HEK293 (cell line): Measurements from ENCODE around the gene SH3BP1.

Experiments used
- CTCF ChIA-PET: fragments of 350-600 bp; formaldehyde crosslinking; extraction: SDS; loops from one replicate; lab custom pipeline; 2021; ENCODE audit warnings: antibody characterized with exemption; lab: Yijun Ruan, JAX
- POLR2A ChIA-PET: fragments of 300-600 bp; formaldehyde crosslinking; extraction: SDS; loops from one replicate; lab custom pipeline; 2020; ENCODE audit warnings: antibody characterized with exemption, inconsistent platforms; lab: Yijun Ruan, JAX
- H3K27ac ChIP-seq: fragments of 200-500 bp; sonication (Bioruptor generic); 2 replicates; pipeline ENCODE4 v1.5.1; 2014; ENCODE audit warnings: low read depth, low read length, control low read depth, inconsistent platforms; ENCODE audit errors: extremely low read depth
- H3K36me3 ChIP-seq, 2 experiments: fragments of 200-500 bp in 1 of 2; sonication (Bioruptor generic) in 1 of 2; 1 replicate in 1 of 2; 2 replicates in 1 of 2; pipeline ENCODE4 v1.5.1; 2014 to 2017; ENCODE audit warnings: inconsistent platforms in 2 of 2, low read length in 2 of 2; ENCODE audit not compliant: control insufficient read depth in 2 of 2, insufficient read depth in 1 of 2
- H3K4me1 ChIP-seq: fragments of 200-500 bp; sonication (Bioruptor generic); 2 replicates; pipeline ENCODE4 v1.5.1; 2014; ENCODE audit warnings: mild to moderate bottlenecking, low read length, inconsistent platforms; ENCODE audit not compliant: control insufficient read depth, insufficient read depth
- H3K4me3 ChIP-seq: 2 replicates; pipeline ENCODE4 v1.5.1; 2011; ENCODE audit warnings: low read depth, mild to moderate bottlenecking, control low read depth, low read length, moderate library complexity
- H3K9me3 ChIP-seq: fragments of 200-500 bp; sonication (Bioruptor generic); 2 replicates; pipeline ENCODE4 v1.5.1; 2014; ENCODE audit warnings: low read depth, low read length, inconsistent platforms; ENCODE audit not compliant: control insufficient read depth, insufficient read depth
- BCL11B ChIP-seq: fragments of 450-650 bp; formaldehyde crosslinking; IDR thresholded peaks from 2 replicates; pipeline ENCODE4 v1.5.1; 2016; ENCODE audit warnings: low read depth, missing biosample characterization, missing genetic modification characterization
- GLIS1 ChIP-seq: fragments of 450-650 bp; formaldehyde crosslinking; IDR thresholded peaks from 2 replicates; pipeline ENCODE4 v1.5.1; 2016; ENCODE audit warnings: missing biosample characterization, missing genetic modification characterization
- HOXD13 ChIP-seq: sonication (generic); formaldehyde crosslinking; IDR thresholded peaks from 2 replicates; pipeline ENCODE4 v1.8.0; 2022; ENCODE audit warnings: missing genetic modification reagents, borderline replicate concordance
- SALL2 ChIP-seq: fragments of 450-650 bp; formaldehyde crosslinking; IDR thresholded peaks from 2 replicates; pipeline ENCODE4 v1.5.0; 2017; ENCODE audit warnings: missing biosample characterization, mild to moderate bottlenecking, missing genetic modification characterization, borderline replicate concordance
- SP3 ChIP-seq: fragments of 450-650 bp; formaldehyde crosslinking; IDR thresholded peaks from 2 replicates; pipeline ENCODE4 v1.5.1; 2016; ENCODE audit warnings: missing biosample characterization, missing genetic modification characterization
- WT1 ChIP-seq: fragments of 450-650 bp; formaldehyde crosslinking; IDR thresholded peaks from 2 replicates; pipeline ENCODE4 v1.5.1; 2016; ENCODE audit warnings: missing biosample characterization, missing genetic modification characterization
- ZFP69B ChIP-seq: fragments of 450-650 bp; formaldehyde crosslinking; IDR thresholded peaks from 2 replicates; pipeline ENCODE4 v1.5.1; 2016; ENCODE audit warnings: missing biosample characterization, missing genetic modification characterization
- ZNF155 ChIP-seq: fragments of 450-650 bp; formaldehyde crosslinking; IDR thresholded peaks from 2 replicates; pipeline ENCODE4 v1.5.1; 2016; ENCODE audit warnings: missing biosample characterization, missing genetic modification characterization
- ZNF202 ChIP-seq: fragments of 450-650 bp; formaldehyde crosslinking; IDR thresholded peaks from 2 replicates; pipeline ENCODE4 v1.5.1; 2016; ENCODE audit warnings: missing biosample characterization, missing genetic modification characterization, borderline replicate concordance
- ZNF335 ChIP-seq: fragments of 450-650 bp; formaldehyde crosslinking; conservative IDR thresholded peaks from 2 replicates; pipeline ENCODE4 v1.5.1; 2016; ENCODE audit warnings: missing biosample characterization, missing genetic modification characterization
- ZNF555 ChIP-seq: fragments of 450-650 bp; formaldehyde crosslinking; conservative IDR thresholded peaks from 2 replicates; pipeline ENCODE4 v1.5.1; 2017; ENCODE audit warnings: missing biosample characterization, mild to moderate bottlenecking, missing genetic modification characterization, inconsistent platforms
- TF ChIP-seq, protein P1 (sequence below): fragments of 450-650 bp; formaldehyde crosslinking; IDR thresholded peaks from 2 replicates; pipeline ENCODE4 v1.5.1; 2016; ENCODE audit warnings: missing biosample characterization, missing genetic modification characterization
- TF ChIP-seq, protein P2 (sequence below): fragments of 450-650 bp; formaldehyde crosslinking; IDR thresholded peaks from 2 replicates; pipeline ENCODE4 v1.5.1; 2016; ENCODE audit warnings: missing biosample characterization, missing genetic modification characterization
- TF ChIP-seq, protein P3 (sequence below): sonication (generic); formaldehyde crosslinking; IDR thresholded peaks from 2 replicates; pipeline ENCODE4 v1.8.1; 2022; ENCODE audit warnings: mild to moderate bottlenecking, moderate library complexity, missing genetic modification reagents
- TF ChIP-seq, protein P4 (sequence below): fragments of 450-650 bp; formaldehyde crosslinking; IDR thresholded peaks from 2 replicates; pipeline ENCODE4 v1.5.1; 2016; ENCODE audit warnings: missing biosample characterization, missing genetic modification characterization
- TF ChIP-seq, protein P5 (sequence below): fragments of 450-650 bp; formaldehyde crosslinking; IDR thresholded peaks from 2 replicates; pipeline ENCODE4 v1.5.1; 2017; ENCODE audit warnings: missing biosample characterization, missing genetic modification characterization
- TF ChIP-seq, protein P6 (sequence below): fragments of 450-650 bp; formaldehyde crosslinking; IDR thresholded peaks from 2 replicates; pipeline ENCODE4 v1.5.1; 2017; ENCODE audit warnings: missing biosample characterization, missing genetic modification characterization
- TF ChIP-seq, protein P7 (sequence below): fragments of 450-650 bp; formaldehyde crosslinking; IDR thresholded peaks from 2 replicates; pipeline ENCODE4 v1.5.1; 2016; ENCODE audit warnings: missing biosample characterization, missing genetic modification characterization, borderline replicate concordance

Gene SH3BP1

DNA sequence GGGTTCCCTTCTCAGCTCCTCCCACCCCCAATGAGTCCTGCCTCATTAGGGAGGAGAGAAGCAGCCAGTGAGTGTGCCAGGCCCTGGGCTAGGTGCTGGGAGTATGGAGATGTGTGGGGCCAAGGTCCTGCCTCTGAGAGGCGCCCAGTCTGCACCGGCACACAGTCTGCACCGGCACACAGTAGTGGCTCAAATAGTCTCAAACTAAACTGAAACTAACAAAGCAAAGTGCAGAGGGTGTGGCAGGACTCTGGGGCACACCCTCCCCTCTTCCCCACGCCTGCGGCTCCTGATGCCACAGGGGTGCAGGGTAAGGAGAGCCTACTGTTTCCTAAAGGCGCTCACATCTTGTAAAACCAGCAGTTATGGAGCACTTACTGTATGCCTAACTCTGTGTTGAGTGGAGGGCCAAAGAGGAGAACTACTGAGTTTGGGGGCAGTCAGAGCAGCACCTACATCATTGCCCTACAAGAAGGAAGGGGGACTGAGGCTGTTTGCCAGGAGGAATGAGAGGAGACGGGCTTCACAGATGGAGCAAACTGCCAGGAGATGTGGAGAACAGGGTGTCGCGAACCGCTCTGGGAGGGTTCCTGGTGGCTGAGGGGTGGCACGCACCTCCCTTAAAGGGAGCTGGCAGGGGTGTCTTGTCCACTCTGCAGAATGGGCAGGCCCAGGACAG, 939 bp upstream of the SH3BP1 start (continued):
- TF ChIP-seq, protein P1, sequence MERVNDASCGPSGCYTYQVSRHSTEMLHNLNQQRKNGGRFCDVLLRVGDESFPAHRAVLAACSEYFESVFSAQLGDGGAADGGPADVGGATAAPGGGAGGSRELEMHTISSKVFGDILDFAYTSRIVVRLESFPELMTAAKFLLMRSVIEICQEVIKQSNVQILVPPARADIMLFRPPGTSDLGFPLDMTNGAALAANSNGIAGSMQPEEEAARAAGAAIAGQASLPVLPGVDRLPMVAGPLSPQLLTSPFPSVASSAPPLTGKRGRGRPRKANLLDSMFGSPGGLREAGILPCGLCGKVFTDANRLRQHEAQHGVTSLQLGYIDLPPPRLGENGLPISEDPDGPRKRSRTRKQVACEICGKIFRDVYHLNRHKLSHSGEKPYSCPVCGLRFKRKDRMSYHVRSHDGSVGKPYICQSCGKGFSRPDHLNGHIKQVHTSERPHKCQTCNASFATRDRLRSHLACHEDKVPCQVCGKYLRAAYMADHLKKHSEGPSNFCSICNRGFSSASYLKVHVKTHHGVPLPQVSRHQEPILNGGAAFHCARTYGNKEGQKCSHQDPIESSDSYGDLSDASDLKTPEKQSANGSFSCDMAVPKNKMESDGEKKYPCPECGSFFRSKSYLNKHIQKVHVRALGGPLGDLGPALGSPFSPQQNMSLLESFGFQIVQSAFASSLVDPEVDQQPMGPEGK (tag by site-specific recombination) = peak; percentile 20; the same call in 1 of the 2 replicates
- TF ChIP-seq ZFP69B (tag by site-specific recombination) = 0 out of 2 replicates have a peak, but pooled peaks have one; percentile 11
- TF ChIP-seq HOXD13 (CRISPR knock-in tag) = no peak
- TF ChIP-seq SALL2 = no peak
- TF ChIP-seq WT1 (tag by site-specific recombination) = 0 out of 2 replicates have a peak, but pooled peaks have one; percentile 12

DNA sequence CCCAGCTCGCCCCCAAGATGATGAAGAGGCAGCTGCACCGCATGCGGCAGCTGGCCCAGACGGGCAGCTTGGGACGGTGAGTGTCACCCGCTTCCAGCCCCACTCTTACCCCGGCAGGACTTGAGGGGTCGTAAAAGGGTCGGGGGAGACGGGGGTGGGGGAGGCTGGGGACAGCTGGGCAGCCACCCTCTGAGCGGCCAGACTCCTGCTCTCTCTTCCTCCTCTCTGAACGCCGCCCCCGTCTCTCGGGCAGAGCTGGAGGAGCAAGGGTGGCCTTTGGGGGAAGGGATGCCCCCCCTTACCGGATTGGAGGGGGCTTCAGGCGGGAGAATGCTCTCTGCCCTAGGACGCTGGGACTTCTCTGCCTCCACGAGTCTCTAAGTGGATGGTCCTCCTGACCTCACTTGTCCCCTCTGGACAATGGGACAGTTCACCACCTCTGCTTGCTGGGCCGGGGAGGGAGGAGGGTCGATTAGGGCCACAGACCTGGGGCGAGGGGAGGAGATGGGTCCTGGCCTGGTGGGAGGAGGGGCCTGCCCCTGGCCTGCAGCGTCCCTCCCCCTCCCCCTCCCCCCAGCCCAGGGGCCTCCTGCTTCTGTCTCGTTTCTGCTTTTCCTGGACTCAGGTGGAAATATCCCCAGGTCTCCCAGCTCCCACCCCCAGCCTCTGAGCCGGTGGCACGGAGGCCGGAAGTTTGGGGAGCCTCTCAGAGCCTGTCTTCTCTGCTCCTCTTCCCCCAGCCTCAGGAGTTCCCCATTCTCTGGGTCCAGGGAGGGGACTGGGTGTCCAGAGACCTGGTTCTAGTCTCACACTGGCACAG, 512 bp downstream of the SH3BP1 start:
- ChIA-PET POLR2A (interaction anchor here (0.6 to 11.0 kb wide), 7 partner anchors 9 to 944 kb away, joined by 3 to 80 read pairs (median 3); partner anchors contain the start of genes GCAT, GGA1 and PDXP), CTCF (interaction anchor here (0.7 to 17.0 kb wide), 8 partner anchors 9 to 1126 kb away, joined by 3 to 353 read pairs (median 5); partner anchors contain the start of genes GGA1, LGALS1 and NOL12)
- H3K4me3 ChIP-seq = peak overlapping the region; percentile 58
- H3K9me3 ChIP-seq = no peaks in the 10 kb centered on the region
- H3K4me1 ChIP-seq = peaks cover 8% of the 10 kb centered on the region; the same call in 1 of the 2 replicates
- H3K36me3 ChIP-seq = peaks cover 0 to 40% of the 10 kb centered on the region in 2 experiments; a peak in 1 of 3 replicates
- H3K27ac ChIP-seq = peak overlapping the region; percentile 52; the same call in 1 of the 2 replicates
- TF ChIP-seq BCL11B (tag by site-specific recombination) (0 out of 2 replicates have a peak, but pooled peaks have one; percentile 28), ZNF202 (tag by site-specific recombination) (no peak), SP3 (tag by site-specific recombination) (peak; percentile 20; the same call in 1 of the 2 replicates), ZNF335 (tag by site-specific recombination) (0 out of 2 replicates have a peak, but pooled peaks have one; percentile 16), ZNF555 (tag by site-specific recombination) (no peak), GLIS1 (tag by site-specific recombination) (no peak), ZNF155 (tag by site-specific recombination) (no peak)
- TF ChIP-seq, protein P2, sequence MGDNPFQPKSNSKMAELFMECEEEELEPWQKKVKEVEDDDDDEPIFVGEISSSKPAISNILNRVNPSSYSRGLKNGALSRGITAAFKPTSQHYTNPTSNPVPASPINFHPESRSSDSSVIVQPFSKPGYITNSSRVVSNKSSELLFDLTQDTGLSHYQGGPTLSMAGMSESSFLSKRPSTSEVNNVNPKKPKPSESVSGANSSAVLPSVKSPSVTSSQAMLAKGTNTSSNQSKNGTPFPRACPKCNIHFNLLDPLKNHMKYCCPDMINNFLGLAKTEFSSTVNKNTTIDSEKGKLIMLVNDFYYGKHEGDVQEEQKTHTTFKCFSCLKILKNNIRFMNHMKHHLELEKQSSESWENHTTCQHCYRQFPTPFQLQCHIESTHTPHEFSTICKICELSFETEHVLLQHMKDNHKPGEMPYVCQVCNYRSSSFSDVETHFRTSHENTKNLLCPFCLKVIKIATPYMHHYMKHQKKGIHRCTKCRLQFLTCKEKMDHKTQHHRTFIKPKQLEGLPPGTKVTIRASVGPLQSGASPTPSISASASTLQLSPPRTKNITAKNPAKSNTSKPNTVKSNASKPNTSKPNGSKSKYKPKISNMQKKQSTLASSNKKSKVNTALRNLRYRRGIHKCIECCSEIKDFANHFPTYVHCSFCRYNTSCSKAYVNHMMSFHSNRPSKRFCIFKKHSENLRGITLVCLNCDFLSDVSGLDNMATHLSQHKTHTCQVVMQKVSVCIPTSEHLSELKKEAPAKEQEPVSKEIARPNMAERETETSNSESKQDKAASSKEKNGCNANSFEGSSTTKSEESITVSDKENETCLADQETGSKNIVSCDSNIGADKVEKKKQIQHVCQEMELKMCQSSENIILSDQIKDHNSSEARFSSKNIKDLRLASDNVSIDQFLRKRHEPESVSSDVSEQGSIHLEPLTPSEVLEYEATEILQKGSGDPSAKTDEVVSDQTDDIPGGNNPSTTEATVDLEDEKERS (tag by site-specific recombination) = no peak
- TF ChIP-seq, protein P3, sequence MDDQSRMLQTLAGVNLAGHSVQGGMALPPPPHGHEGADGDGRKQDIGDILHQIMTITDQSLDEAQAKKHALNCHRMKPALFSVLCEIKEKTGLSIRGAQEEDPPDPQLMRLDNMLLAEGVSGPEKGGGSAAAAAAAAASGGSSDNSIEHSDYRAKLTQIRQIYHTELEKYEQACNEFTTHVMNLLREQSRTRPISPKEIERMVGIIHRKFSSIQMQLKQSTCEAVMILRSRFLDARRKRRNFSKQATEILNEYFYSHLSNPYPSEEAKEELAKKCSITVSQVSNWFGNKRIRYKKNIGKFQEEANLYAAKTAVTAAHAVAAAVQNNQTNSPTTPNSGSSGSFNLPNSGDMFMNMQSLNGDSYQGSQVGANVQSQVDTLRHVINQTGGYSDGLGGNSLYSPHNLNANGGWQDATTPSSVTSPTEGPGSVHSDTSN (CRISPR knock-in tag) = no peak
- TF ChIP-seq, protein P4, sequence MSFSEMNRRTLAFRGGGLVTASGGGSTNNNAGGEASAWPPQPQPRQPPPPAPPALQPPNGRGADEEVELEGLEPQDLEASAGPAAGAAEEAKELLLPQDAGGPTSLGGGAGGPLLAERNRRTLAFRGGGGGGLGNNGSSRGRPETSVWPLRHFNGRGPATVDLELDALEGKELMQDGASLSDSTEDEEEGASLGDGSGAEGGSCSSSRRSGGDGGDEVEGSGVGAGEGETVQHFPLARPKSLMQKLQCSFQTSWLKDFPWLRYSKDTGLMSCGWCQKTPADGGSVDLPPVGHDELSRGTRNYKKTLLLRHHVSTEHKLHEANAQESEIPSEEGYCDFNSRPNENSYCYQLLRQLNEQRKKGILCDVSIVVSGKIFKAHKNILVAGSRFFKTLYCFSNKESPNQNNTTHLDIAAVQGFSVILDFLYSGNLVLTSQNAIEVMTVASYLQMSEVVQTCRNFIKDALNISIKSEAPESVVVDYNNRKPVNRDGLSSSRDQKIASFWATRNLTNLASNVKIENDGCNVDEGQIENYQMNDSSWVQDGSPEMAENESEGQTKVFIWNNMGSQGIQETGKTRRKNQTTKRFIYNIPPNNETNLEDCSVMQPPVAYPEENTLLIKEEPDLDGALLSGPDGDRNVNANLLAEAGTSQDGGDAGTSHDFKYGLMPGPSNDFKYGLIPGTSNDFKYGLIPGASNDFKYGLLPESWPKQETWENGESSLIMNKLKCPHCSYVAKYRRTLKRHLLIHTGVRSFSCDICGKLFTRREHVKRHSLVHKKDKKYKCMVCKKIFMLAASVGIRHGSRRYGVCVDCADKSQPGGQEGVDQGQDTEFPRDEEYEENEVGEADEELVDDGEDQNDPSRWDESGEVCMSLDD = peak; percentile 25; the same call in 1 of the 2 replicates
- TF ChIP-seq, protein P5, sequence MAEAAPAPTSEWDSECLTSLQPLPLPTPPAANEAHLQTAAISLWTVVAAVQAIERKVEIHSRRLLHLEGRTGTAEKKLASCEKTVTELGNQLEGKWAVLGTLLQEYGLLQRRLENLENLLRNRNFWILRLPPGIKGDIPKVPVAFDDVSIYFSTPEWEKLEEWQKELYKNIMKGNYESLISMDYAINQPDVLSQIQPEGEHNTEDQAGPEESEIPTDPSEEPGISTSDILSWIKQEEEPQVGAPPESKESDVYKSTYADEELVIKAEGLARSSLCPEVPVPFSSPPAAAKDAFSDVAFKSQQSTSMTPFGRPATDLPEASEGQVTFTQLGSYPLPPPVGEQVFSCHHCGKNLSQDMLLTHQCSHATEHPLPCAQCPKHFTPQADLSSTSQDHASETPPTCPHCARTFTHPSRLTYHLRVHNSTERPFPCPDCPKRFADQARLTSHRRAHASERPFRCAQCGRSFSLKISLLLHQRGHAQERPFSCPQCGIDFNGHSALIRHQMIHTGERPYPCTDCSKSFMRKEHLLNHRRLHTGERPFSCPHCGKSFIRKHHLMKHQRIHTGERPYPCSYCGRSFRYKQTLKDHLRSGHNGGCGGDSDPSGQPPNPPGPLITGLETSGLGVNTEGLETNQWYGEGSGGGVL = peak; percentile 61
- TF ChIP-seq, protein P6, sequence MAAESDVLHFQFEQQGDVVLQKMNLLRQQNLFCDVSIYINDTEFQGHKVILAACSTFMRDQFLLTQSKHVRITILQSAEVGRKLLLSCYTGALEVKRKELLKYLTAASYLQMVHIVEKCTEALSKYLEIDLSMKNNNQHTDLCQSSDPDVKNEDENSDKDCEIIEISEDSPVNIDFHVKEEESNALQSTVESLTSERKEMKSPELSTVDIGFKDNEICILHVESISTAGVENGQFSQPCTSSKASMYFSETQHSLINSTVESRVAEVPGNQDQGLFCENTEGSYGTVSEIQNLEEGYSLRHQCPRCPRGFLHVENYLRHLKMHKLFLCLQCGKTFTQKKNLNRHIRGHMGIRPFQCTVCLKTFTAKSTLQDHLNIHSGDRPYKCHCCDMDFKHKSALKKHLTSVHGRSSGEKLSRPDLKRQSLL = no peak
- TF ChIP-seq, protein P7, sequence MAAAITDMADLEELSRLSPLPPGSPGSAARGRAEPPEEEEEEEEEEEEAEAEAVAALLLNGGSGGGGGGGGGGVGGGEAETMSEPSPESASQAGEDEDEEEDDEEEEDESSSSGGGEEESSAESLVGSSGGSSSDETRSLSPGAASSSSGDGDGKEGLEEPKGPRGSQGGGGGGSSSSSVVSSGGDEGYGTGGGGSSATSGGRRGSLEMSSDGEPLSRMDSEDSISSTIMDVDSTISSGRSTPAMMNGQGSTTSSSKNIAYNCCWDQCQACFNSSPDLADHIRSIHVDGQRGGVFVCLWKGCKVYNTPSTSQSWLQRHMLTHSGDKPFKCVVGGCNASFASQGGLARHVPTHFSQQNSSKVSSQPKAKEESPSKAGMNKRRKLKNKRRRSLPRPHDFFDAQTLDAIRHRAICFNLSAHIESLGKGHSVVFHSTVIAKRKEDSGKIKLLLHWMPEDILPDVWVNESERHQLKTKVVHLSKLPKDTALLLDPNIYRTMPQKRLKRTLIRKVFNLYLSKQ = no peak
